H1 (cell line): ENCODE results near the gene THADA. TPM values are rescaled to one million over a fixed set of nuclear protein-coding genes. Genes with fewer than 3 reads are reported as not detected.

Experiments
- BCL11A ChIP-seq, 2 experiments: IDR thresholded peaks; one replicate each; pipeline ENCODE4 v1.6.1; 2011; ENCODE audit warnings: low read depth in 2 of 2, low read length in 2 of 2, mild to moderate bottlenecking in 2 of 2
- EGR1 ChIP-seq: IDR thresholded peaks from 2 replicates; pipeline ENCODE4 v1.6.1; 2011; ENCODE audit warnings: low read depth, low read length, borderline replicate concordance
- NRF1 ChIP-seq: IDR thresholded peaks from 2 replicates; pipeline ENCODE4 v1.6.1; 2011; ENCODE audit warnings: mild to moderate bottlenecking, low read depth, low read length, improper control_type of control experiment
- SIX5 ChIP-seq: IDR thresholded peaks from 2 replicates; pipeline ENCODE4 v1.6.1; 2011; ENCODE audit warnings: mild to moderate bottlenecking, low read depth, low read length
- TAF7 ChIP-seq: optimal IDR thresholded peaks from 2 replicates; pipeline ENCODE3; 2011; ENCODE audit warnings: low read depth, mild to moderate bottlenecking, inconsistent platforms, low read length, moderate library complexity, borderline replicate concordance
- polyA plus RNA-seq, 7 experiments: library from polyadenylated mRNA; depleted of rRNA in 3 of 7; stranded (reverse) in 5 of 7; unstranded in 2 of 7; fragments of >200 nt in 5 of 7; fragments of 200-250 nt in 2 of 7; gene quantifications; 1 replicate in 5 of 7; 2 replicates in 1 of 7; 4 replicates in 1 of 7; pipeline versions ENCODE4 v1.2.1 to v1.2.3, GENCODE V29; 2011 to 2013; ENCODE audit warnings: missing spikeins in 2 of 7, mixed read lengths in 2 of 7
- total RNA-seq: library from RNA; stranded (reverse); fragmentation: NEBNext Ultra II Directional; extraction: Animal tissue kit (Norgen Biotek cat#: 25700); gene quantifications from 2 replicates; pipeline ENCODE4 v1.2.1, GENCODE V29; 2021

THADA gene
- total and polyA plus RNA-seq, 2 of the 8 experiments (the other 6 are each of a cell fraction or from before 2014, with no cell fraction given) = 22.4 to 26.8 TPM

DNA sequence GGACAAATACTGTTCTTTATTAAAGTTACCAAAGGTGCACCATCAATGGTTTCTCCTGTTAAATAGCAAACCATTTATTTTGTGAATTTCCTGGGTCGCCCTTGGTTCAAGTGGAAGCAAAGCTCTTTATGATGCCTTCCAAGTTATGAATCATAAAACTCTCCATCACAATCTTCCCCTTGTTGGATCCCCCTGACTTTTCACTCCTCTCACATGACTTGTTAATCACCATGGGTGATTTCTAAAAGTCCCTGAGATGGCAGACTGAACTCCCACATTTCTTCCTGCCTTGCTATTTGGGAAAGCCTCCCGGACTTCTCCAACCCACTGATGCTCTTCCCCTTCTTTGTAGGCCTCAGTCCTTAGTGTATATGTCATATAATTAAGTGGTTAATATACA is 176.0 kb downstream of the THADA start (continued):
- no peak for TF ChIP-seq NRF1
- no peak for TF ChIP-seq TAF7
- no peak for TF ChIP-seq BCL11A (IDR thresholded peaks at IDR 0.05; ENCODE audit: low read depth in 2 of 2, low read length in 2 of 2)
- TF ChIP-seq EGR1 = no peak
- TF ChIP-seq SIX5 = no peak
